AG09309 (cell line): ENCODE data around the gene ZCCHC7.
"Not testable (repeated sequence)": the region's sequence is repeated elsewhere in the genome, so short reads cannot be mapped to it uniquely, and the experiment has no call there.

Experiments used
- DNase-seq: peaks from one replicate; pipeline ENCODE4 v3.0.0-alpha.2; 2010; ENCODE audit warnings: low read depth
- H3K4me3 ChIP-seq: 2 replicates; pipeline ENCODE4 v1.5.1; 2011; ENCODE audit warnings: mild to moderate bottlenecking, low read depth, low read length, moderate library complexity; ENCODE audit not compliant: control insufficient read depth
- TF ChIP-seq, protein P1 (sequence below): IDR thresholded peaks from 2 replicates; pipeline ENCODE4 v1.5.1; 2011; ENCODE audit warnings: mild to moderate bottlenecking, low read depth, low read length, inconsistent platforms; ENCODE audit not compliant: insufficient read depth, control insufficient read depth; ENCODE audit errors: missing control alignments

Gene ZCCHC7

DNA sequence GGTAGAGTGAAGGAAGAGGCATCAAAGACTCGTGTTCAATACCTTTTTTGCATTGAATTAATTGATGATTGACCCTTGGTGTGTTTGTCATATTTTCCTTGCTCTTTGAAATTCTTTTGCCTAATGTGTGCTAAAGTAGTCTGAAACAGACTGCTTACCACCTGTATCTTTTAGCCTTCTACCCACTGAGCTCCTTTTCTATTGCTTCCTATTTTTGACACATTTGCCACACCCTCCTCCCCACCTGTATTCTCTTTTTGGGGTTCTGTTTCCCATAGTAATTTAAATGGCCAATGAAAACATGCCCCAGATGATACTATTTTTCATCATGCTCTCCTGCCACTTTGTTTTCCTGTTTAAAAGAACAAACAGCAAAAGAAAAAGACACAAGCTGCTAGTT lies 78.5 kb downstream of the ZCCHC7 start:
- TF ChIP-seq, protein P1, sequence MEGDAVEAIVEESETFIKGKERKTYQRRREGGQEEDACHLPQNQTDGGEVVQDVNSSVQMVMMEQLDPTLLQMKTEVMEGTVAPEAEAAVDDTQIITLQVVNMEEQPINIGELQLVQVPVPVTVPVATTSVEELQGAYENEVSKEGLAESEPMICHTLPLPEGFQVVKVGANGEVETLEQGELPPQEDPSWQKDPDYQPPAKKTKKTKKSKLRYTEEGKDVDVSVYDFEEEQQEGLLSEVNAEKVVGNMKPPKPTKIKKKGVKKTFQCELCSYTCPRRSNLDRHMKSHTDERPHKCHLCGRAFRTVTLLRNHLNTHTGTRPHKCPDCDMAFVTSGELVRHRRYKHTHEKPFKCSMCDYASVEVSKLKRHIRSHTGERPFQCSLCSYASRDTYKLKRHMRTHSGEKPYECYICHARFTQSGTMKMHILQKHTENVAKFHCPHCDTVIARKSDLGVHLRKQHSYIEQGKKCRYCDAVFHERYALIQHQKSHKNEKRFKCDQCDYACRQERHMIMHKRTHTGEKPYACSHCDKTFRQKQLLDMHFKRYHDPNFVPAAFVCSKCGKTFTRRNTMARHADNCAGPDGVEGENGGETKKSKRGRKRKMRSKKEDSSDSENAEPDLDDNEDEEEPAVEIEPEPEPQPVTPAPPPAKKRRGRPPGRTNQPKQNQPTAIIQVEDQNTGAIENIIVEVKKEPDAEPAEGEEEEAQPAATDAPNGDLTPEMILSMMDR: no peak
- no peak overlapping the region for H3K4me3 ChIP-seq
- DNase-seq: no peak

DNA sequence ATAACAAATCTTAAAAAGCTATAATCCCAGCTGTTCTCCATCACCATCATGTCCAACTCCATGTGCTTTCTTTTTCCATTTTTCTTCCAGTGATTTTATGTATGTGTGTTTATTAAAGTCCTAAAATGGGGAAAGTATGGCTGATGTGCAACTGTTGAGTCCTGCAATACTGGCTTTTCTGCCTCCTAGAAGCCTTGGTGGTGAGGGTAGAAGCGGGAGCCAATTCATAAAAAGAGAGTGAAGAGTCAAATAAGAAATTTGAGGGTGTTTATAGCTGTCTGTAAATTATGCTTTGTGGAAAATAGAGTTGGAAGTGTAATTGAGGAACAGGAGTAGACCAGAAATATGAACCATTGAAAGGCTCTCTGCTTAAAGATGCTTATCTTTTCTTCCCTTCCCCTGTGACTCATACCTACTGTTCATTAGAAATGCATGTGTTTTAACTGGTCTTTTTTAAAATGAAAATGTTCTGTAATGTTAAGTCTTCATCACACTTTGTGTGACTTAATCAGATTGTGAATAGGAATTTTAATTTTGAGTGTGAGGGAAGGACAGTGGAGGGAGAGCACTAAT lies 80.1 kb downstream of the ZCCHC7 start:
- H3K4me3 ChIP-seq: no peak overlapping the region
- TF ChIP-seq, protein P1: no peak
- peak; percentile 17 for DNase-seq

DNA sequence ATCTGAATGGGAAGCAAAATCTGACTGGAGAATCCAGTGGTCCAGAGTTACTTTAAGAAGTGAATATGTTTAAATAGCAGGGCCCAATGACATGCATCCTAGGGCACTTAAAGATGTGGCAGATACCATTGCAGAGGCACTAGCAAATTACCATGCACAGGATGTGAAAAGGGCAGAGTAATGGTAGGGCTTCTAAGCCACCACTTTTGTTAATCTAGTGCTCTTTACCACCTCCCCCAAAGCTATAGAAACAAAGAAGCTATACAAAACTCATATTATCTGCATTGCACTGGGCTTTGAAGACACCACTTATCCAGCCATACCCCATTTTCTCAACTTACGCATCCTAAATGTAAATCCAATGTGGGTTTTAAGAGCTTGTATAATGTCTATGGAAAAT lies 81.2 kb downstream of the ZCCHC7 start:
- no peak for DNase-seq
- TF ChIP-seq, protein P1: no peak

DNA sequence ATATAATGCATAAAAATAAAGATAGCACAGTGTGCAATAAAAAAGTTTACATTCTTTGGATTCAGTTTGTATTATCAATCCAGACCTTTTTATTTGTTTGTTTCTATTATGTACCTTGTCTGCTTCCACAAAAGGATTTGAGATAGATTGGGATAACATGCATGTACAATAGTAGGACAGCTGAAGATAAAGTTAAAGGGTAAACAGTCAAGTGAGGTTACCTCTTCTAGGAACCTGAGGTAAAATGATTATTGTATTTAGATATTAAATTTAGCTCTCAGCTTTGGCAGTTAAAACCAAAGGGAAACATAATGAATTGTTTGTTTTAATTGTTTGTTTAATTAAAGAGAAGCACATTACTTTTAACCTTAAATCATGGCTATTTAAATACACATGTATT lies 81.7 kb downstream of the ZCCHC7 start:
- no peak for DNase-seq
- TF ChIP-seq, protein P1: no peak
- H3K4me3 ChIP-seq: no peak overlapping the region

More for the DNA sequence above, 81.2 kb downstream of the ZCCHC7 start:
- H3K4me3 ChIP-seq: no peak overlapping the region

DNA sequence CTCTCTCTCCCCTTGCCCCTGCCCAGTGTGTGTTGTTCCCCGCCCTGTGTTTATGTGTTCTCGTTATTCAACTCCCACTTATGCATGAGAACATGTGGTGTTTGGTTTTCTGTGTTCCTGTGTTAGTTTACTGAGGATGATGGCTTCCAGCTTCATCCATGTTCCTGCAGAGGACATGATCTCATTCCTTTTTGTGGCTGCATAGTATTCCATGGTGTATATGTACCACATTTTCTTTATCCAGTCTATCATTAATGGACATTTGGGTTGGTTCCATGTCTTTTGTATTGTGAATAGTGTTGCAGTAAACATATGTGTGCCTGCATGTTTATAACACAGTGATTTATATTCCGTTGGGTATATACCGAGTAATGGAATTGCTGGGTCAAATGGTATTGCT lies 83.1 kb downstream of the ZCCHC7 start:
- not testable (repeated sequence) for H3K4me3 ChIP-seq, DNase-seq

DNA sequence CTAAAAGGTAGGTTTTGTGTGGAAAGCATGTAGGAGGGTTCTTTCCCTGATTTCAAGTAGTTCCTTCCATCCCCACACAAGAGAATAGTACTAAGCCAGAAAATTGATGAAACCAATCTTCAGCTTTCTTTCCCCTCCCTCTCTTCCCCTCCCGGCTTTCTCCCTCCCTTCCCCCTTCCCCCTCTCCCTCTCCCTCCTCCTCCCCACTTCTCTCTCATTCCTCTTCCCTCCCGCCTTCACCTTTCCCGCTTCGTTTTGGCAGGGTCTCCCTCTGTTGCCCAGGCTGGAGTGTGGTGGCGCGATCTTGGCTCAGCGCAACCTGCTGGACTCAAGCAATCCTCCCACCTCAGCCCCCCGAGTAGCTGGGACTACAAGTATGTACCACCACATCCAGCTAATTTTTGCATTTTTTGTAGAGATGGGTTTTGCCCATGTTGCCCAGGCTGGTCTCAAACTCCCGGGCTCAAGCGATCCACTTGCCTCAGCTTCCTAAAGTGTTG lies 85.8 kb downstream of the ZCCHC7 start:
- TF ChIP-seq, protein P1: no peak
- DNase-seq: no peak

DNA sequence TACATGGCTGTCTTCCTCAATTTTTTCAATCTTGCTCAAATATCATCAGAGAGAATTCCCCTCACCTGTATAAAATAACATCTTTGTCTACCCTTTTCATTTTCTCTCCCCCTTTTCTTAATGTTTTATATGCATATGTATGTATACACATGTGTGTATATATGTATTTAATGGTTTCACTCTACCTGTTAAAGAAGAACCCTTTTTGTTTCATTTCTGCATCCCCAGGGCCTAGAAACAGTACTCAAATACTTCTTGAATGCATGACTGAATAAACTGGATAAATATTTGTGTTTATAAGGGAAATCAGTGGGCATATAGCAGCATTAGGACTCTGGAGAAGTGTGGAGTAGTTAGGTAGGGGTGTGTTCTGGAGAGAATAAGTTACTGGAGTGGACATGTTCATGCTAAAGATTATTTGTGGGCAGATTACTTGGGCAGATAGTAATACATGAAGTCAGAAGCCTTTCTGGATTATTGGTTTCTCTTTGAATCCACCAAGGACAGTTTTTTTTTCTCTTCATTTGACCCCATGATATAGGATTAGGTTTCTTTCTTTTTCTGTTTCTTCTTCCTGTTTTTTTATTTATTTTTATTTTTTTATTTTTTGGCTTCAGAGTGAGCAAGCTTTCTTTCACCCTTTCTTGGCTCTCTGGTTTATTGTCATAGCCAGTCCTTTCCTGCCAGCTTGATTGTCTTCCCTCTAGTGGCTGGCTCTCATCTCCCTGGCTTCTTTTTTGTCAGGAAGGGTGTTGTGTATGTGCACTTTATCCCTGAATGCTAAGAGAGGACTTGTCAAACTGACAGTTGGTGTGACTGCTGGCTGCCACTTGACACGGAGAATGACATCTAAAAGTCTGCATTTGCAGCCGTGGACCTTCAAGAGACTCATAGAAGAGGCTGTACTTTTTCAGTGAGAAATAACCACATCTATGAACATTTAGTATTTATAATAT lies 89.3 kb downstream of the ZCCHC7 start:
- no peak overlapping the region for H3K4me3 ChIP-seq
- DNase-seq: no peak
- TF ChIP-seq, protein P1: peak; percentile 10

More for the DNA sequence above, 85.8 kb downstream of the ZCCHC7 start:
- no peak overlapping the region for H3K4me3 ChIP-seq
